22Rv1 (cell line): ENCODE measurements around the gene CPAMD8.

Source experiments
- ZFX ChIP-seq: fragments of 450-650 bp; IDR thresholded peaks from 2 replicates; pipeline ENCODE4 v1.6.1; 2017; ENCODE audit warnings: antibody characterized with exemption, borderline replicate concordance
- TF ChIP-seq, protein P1 (sequence below): fragments of 450-650 bp; IDR thresholded peaks from 2 replicates; pipeline ENCODE4 v1.5.1; 2017; ENCODE audit warnings: mild to moderate bottlenecking

DNA sequence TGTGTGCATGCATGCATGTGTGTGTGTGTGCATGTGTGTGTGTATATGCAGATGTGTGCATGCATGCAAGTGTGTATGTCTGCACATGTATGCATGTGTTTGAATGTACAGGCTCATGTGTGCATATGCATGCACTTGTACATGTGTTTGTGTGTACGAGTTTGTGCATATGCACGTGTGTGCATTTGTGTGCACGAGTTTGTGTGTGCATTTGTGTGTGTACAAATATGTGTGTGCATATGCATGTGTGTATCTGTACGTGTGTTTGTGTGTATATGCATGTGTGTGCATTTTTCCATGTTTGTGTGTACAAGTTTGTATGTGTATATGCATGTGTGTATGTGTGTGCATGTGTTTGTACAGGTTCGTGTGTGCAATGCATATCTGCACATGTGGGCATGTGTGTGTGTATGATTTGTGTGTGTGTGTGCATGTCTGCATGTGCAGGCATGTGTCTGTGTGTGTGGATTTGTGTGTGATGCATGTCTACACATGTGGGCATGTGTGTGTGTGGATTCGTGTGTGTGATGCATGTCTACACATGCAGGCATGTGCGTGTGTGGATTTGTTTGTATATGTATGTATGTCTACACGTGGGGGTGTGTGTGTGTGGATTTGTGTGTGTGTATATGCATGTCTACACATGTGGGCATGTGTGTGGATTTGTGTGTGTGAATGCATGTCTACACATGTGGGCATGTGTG is 80.7 kb downstream of the CPAMD8 start:
- TF ChIP-seq, protein P1, sequence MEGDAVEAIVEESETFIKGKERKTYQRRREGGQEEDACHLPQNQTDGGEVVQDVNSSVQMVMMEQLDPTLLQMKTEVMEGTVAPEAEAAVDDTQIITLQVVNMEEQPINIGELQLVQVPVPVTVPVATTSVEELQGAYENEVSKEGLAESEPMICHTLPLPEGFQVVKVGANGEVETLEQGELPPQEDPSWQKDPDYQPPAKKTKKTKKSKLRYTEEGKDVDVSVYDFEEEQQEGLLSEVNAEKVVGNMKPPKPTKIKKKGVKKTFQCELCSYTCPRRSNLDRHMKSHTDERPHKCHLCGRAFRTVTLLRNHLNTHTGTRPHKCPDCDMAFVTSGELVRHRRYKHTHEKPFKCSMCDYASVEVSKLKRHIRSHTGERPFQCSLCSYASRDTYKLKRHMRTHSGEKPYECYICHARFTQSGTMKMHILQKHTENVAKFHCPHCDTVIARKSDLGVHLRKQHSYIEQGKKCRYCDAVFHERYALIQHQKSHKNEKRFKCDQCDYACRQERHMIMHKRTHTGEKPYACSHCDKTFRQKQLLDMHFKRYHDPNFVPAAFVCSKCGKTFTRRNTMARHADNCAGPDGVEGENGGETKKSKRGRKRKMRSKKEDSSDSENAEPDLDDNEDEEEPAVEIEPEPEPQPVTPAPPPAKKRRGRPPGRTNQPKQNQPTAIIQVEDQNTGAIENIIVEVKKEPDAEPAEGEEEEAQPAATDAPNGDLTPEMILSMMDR: no peak
- TF ChIP-seq ZFX: no peak
